Dermis lymphatic vessel endothelial cell (primary cell): Measurements from ENCODE around the gene LAMTOR1. TPM values are rescaled to one million over a fixed set of nuclear protein-coding genes. Genes with fewer than 3 reads are reported as not detected.

Source experiments
- total RNA-seq: library from RNA; depleted of rRNA; stranded (reverse); fragments of >200 nt; gene quantifications from 2 replicates; pipeline ENCODE4 v1.2.1, GENCODE V29; 2014

Gene LAMTOR1
- 88.4 and 94.2 TPM in 2 replicates for total RNA-seq

DNA sequence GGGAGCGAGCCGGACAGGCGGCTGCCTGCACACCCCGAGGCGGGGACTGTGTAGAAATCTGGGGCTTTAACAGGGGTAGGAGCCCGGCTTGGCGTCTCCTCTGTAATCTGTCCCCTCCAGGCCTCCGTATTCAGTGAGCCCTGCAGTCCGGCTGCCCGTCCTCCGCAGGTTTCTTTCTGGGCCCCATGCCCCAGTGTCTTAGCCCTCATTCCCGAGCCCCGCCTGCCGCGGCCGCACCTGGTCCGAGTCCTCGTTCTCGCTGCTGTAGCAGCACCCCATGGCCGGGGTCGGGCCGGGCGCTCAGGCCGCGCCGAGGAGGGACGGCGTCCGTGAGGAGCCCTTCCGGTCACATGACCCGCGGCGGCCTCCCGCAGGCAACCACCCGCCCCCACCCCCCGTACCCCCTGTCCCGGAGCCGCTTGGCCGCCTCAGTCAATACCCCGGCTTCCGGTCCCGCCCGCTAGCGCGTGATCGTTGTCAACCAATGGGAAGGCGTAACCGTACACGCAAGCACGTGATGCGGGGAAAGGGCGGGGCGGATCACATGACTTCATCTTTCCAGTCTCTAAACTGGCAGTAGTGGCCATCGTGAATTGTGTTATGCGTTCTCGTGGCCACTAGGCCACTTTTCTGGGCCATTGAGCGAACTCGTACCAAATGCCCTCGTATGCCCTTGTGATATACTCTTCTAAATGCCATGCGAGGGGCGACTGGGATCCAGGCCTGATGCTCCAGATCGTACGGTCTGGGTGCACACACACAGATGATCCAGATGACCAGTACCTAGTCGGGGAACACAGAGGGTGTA is at the start of gene LAMTOR1:
Gene LAMTOR1, minus strand, starts transcription at position 352 of the 808 bp plus-strand sequence. Its CDS starts 73 bp downstream, at position 279.

GRCh38 chr11:72135473-72135872 is 32.4 kb upstream of the LAMTOR1 start, which contains the start of gene FOLR3:
TSS of gene FOLR3 (plus strand) at chr11:72135725. CDS start at chr11:72135953, 228 bp downstream.

DNA sequence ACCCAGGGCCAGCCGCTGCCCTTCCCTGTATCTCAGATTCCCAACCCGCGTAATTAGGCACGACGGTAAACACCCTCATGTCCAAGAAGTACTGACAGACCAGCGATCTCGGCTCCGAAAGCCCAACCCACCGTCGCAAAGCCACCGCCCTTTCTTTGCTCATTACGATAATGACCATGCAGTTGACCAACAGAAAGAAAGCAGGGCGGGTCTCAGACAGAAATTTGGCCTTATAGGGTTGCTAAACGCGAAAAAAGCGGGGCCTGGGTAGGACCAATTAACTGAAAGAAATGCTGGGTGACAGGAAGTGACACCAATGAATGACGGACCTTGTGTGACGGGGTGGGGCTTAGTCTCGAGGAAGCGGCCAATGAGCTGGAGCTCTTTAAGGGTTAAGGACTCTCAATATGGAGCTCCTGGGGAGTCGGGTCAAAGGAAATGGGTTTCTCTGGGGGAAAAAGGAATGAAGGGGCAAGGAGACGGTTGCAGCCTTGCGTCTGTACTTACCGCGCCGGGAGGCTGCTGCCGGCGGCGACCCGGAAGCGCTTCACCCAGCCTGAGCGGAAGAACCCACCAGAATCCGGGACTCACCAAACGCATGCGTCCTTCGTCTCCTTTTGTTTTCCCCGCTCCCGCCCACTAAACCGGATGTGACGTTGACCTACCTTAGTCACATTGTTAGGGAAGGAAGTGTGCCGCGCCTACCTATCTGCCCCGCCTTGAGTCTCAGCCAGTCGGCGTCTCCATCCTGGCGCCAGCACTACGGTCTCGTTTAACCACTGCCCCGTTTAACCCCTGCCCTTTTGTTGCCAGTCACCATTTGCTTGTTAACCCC is 9.3 kb upstream of the LAMTOR1 start, which contains the start of gene ANAPC15:
Gene ANAPC15, minus strand, starts transcription at position 553 of the 835 bp plus-strand sequence. CDS start 1,419 bp downstream, outside the sequence.

DNA sequence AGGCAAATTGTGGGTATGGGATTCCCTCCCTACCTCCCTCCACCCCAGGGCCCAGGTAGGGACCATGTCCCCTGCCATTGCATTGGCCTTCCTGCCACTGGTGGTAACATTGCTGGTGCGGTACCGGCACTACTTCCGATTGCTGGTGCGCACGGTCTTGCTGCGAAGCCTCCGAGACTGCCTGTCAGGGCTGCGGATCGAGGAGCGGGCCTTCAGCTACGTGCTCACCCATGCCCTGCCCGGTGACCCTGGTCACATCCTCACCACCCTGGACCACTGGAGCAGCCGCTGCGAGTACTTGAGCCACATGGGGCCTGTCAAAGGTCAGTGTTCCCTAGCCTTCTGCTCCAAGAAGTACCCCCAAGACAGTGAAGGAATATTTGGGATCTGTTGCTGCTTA is 2.8 kb upstream of the LAMTOR1 start, which contains the start of gene TOMT:
Gene TOMT, plus strand, starts transcription at position 37 of the 400 bp plus-strand sequence. Its CDS starts 28 bp downstream, at position 65.

GRCh38 chr11:72080326-72081183 is 22.5 kb downstream of the LAMTOR1 start, which contains the start of the genes LRRC51 and NUMA1:
TSS of gene LRRC51 (plus strand) at chr11:72080850. CDS start at chr11:72089084, 8,234 bp downstream.
TSS of gene NUMA1 (minus strand) at chr11:72080542. CDS start at chr11:72035943, 44,599 bp downstream.

Other genes starting within 250 kb of the LAMTOR1 start
- gene DEFB131B, start 224.8 kb downstream of the LAMTOR1 start, total RNA-seq: not detected in 2 replicates
- 6.1 and 8.0 TPM in 2 replicates for gene XNDC1N, start 174.7 kb downstream of the LAMTOR1 start, total RNA-seq
- gene RNF121, start 174.3 kb downstream of the LAMTOR1 start, total RNA-seq: 18.3 and 18.7 TPM in 2 replicates
- 0.65 and 1.6 TPM in 2 replicates for gene IL18BP, start 104.4 kb downstream of the LAMTOR1 start, total RNA-seq
- 104 and 137 TPM in 2 replicates for gene NUMA1, start 22.8 kb downstream of the LAMTOR1 start, total RNA-seq
- 3.4 and 3.8 TPM in 2 replicates for gene LRRC51, start 22.4 kb downstream of the LAMTOR1 start, total RNA-seq
- not detected in 2 replicates for gene TOMT, start 2.6 kb upstream of the LAMTOR1 start, total RNA-seq
- 16.6 and 19.7 TPM in 2 replicates for gene ANAPC15, start 9.4 kb upstream of the LAMTOR1 start, total RNA-seq
- not detected in 2 replicates for gene FOLR3, start 32.4 kb upstream of the LAMTOR1 start, total RNA-seq
- gene FOLR1, start 88.8 kb upstream of the LAMTOR1 start, total RNA-seq: not detected in 2 replicates
- not detected in 2 replicates for gene FOLR2, start 113.5 kb upstream of the LAMTOR1 start, total RNA-seq
- 28.7 and 31.2 TPM in 2 replicates for gene INPPL1, start 121.5 kb upstream of the LAMTOR1 start, total RNA-seq
- not detected in 2 replicates for gene PHOX2A, start 140.9 kb upstream of the LAMTOR1 start, total RNA-seq